HG03066 (cell line): ENCODE measurements around the gene KLHL30.

Experiments used
- ATAC-seq: cut with Tn5 transposase; IDR thresholded peaks from one replicate; pipeline ENCODE4 v1.9.1; 2021; ENCODE audit warnings: low read depth; ENCODE audit not compliant: unreplicated experiment

KLHL30 gene

GRCh38 chr2:238172439-238172838, 34.0 kb downstream of the KLHL30 start:
- ATAC-seq = no peak

GRCh38 chr2:238173692-238174091, 35.2 kb downstream of the KLHL30 start:
- no peak for ATAC-seq

GRCh38 chr2:238174291-238174690, 35.8 kb downstream of the KLHL30 start:
- ATAC-seq = no peak

- no peak for ATAC-seq
Observed at GRCh38 chr2:238174701-238175100, 36.2 kb downstream of the KLHL30 start.

GRCh38 chr2:238176613-238177012, 38.1 kb downstream of the KLHL30 start:
- no peak for ATAC-seq

GRCh38 chr2:238180554-238180953, 42.1 kb downstream of the KLHL30 start:
- ATAC-seq = no peak

GRCh38 chr2:238182362-238182761, 43.9 kb downstream of the KLHL30 start:
- no peak for ATAC-seq

- no peak for ATAC-seq
Observed at GRCh38 chr2:238183821-238184220, 45.4 kb downstream of the KLHL30 start.

- no peak for ATAC-seq
Observed at GRCh38 chr2:238187618-238188548, 49.4 kb downstream of the KLHL30 start.

GRCh38 chr2:238190445-238190844, 52.0 kb downstream of the KLHL30 start:
- ATAC-seq = no peak
